ENCODE data around the gene SPSB1.

SPSB1 gene

GRCh38 chr1:9317591-9318417 lies 25.1 kb downstream of the SPSB1 start:
- DNase-seq (ENCODE audit: low spot score): peak; percentile 21
- Mint-ChIP-seq H3K27me3 (ENCODE audit: low read depth) (no peaks in the 10 kb centered on the region), H3K4me3 (no peak overlapping the region), H3K27ac (no peak overlapping the region), H3K4me1 (ENCODE audit: low read depth) (peaks cover 43% of the 10 kb centered on the region), H3K9me3 (no peaks in the 10 kb centered on the region), H3K36me3 (ENCODE audit: low read depth) (peaks cover 2% of the 10 kb centered on the region)

GRCh38 chr1:9319208-9319788 lies 26.6 kb downstream of the SPSB1 start:
- H3K27ac Mint-ChIP-seq: no peak overlapping the region
- peaks cover 35% of the 10 kb centered on the region for H3K4me1 Mint-ChIP-seq (ENCODE audit: low read depth)
- H3K27me3 Mint-ChIP-seq (ENCODE audit: low read depth): no peaks in the 10 kb centered on the region
- no peaks in the 10 kb centered on the region for H3K9me3 Mint-ChIP-seq
- H3K36me3 Mint-ChIP-seq (ENCODE audit: low read depth): peaks cover 2% of the 10 kb centered on the region
- DNase-seq (ENCODE audit: low spot score): no peak
- H3K4me3 Mint-ChIP-seq: no peak overlapping the region

GRCh38 chr1:9319789-9320519 lies 27.3 kb downstream of the SPSB1 start:
- H3K4me3 Mint-ChIP-seq: no peak overlapping the region
- H3K27me3 Mint-ChIP-seq (ENCODE audit: low read depth): no peaks in the 10 kb centered on the region
- H3K36me3 Mint-ChIP-seq (ENCODE audit: low read depth): peaks cover 2% of the 10 kb centered on the region

GRCh38 chr1:9320520-9321479 lies 28.1 kb downstream of the SPSB1 start:
- no peak for DNase-seq (ENCODE audit: low spot score)
- peaks cover 20% of the 10 kb centered on the region for H3K4me1 Mint-ChIP-seq (ENCODE audit: low read depth)
- H3K36me3 Mint-ChIP-seq (ENCODE audit: low read depth): no peaks in the 10 kb centered on the region
- H3K27me3 Mint-ChIP-seq (ENCODE audit: low read depth): no peaks in the 10 kb centered on the region
- no peak overlapping the region for H3K4me3 Mint-ChIP-seq
- no peak overlapping the region for H3K27ac Mint-ChIP-seq
- H3K9me3 Mint-ChIP-seq: no peaks in the 10 kb centered on the region

More at GRCh38 chr1:9319789-9320519, 27.3 kb downstream of the SPSB1 start:
- DNase-seq (ENCODE audit: low spot score): no peak
- Mint-ChIP-seq H3K9me3 (no peaks in the 10 kb centered on the region), H3K27ac (no peak overlapping the region), H3K4me1 (ENCODE audit: low read depth) (peaks cover 29% of the 10 kb centered on the region)

- Mint-ChIP-seq H3K4me3 (no peak overlapping the region), H3K4me1 (ENCODE audit: low read depth) (peaks cover 15% of the 10 kb centered on the region), H3K36me3 (ENCODE audit: low read depth) (no peaks in the 10 kb centered on the region), H3K27me3 (ENCODE audit: low read depth) (no peaks in the 10 kb centered on the region), H3K9me3 (no peaks in the 10 kb centered on the region), H3K27ac (no peak overlapping the region)
- DNase-seq (ENCODE audit: low spot score): no peak
Measured at GRCh38 chr1:9321480-9321849, 28.8 kb downstream of the SPSB1 start.

GRCh38 chr1:9321986-9322660 lies 29.4 kb downstream of the SPSB1 start:
- Mint-ChIP-seq H3K4me1 (ENCODE audit: low read depth) (peaks cover 11% of the 10 kb centered on the region), H3K9me3 (no peaks in the 10 kb centered on the region), H3K36me3 (ENCODE audit: low read depth) (no peaks in the 10 kb centered on the region), H3K27me3 (ENCODE audit: low read depth) (no peaks in the 10 kb centered on the region), H3K4me3 (no peak overlapping the region), H3K27ac (no peak overlapping the region)
- DNase-seq (ENCODE audit: low spot score): no peak

- Mint-ChIP-seq H3K9me3 (no peaks in the 10 kb centered on the region), H3K4me3 (no peak overlapping the region), H3K27me3 (ENCODE audit: low read depth) (no peaks in the 10 kb centered on the region), H3K36me3 (ENCODE audit: low read depth) (no peaks in the 10 kb centered on the region), H3K4me1 (ENCODE audit: low read depth) (peaks cover 8% of the 10 kb centered on the region), H3K27ac (no peak overlapping the region)
- DNase-seq (ENCODE audit: low spot score): no peak
Measured at GRCh38 chr1:9322661-9323244, 30.1 kb downstream of the SPSB1 start.

- Mint-ChIP-seq H3K36me3 (ENCODE audit: low read depth) (no peaks in the 10 kb centered on the region), H3K9me3 (no peaks in the 10 kb centered on the region), H3K4me3 (no peak overlapping the region)
Measured at GRCh38 chr1:9324246-9325096, 31.8 kb downstream of the SPSB1 start.

GRCh38 chr1:9326596-9326995 lies 33.9 kb downstream of the SPSB1 start:
- no peak overlapping the region for H3K27ac Mint-ChIP-seq
- no peaks in the 10 kb centered on the region for H3K9me3 Mint-ChIP-seq
- H3K27me3 Mint-ChIP-seq (ENCODE audit: low read depth): no peaks in the 10 kb centered on the region
- DNase-seq (ENCODE audit: low spot score): no peak
- no peak overlapping the region for H3K4me3 Mint-ChIP-seq
- peaks cover 3% of the 10 kb centered on the region for H3K4me1 Mint-ChIP-seq (ENCODE audit: low read depth)
- H3K36me3 Mint-ChIP-seq (ENCODE audit: low read depth): no peaks in the 10 kb centered on the region

More at GRCh38 chr1:9324246-9325096, 31.8 kb downstream of the SPSB1 start:
- no peak overlapping the region for H3K27ac Mint-ChIP-seq
- peaks cover 7% of the 10 kb centered on the region for H3K4me1 Mint-ChIP-seq (ENCODE audit: low read depth)
- H3K27me3 Mint-ChIP-seq (ENCODE audit: low read depth): no peaks in the 10 kb centered on the region
- no peak for DNase-seq (ENCODE audit: low spot score)

- Mint-ChIP-seq H3K36me3 (ENCODE audit: low read depth) (no peaks in the 10 kb centered on the region), H3K9me3 (no peaks in the 10 kb centered on the region)
Measured at GRCh38 chr1:9328201-9328600, 35.5 kb downstream of the SPSB1 start.

GRCh38 chr1:9328715-9329114 lies 36.0 kb downstream of the SPSB1 start:
- no peak overlapping the region for H3K4me3 Mint-ChIP-seq
- H3K4me1 Mint-ChIP-seq (ENCODE audit: low read depth): peaks cover 13% of the 10 kb centered on the region
- H3K36me3 Mint-ChIP-seq (ENCODE audit: low read depth): no peaks in the 10 kb centered on the region
- H3K27me3 Mint-ChIP-seq (ENCODE audit: low read depth): no peaks in the 10 kb centered on the region
- H3K27ac Mint-ChIP-seq: no peak overlapping the region
- DNase-seq (ENCODE audit: low spot score): no peak
- H3K9me3 Mint-ChIP-seq: no peaks in the 10 kb centered on the region

More at GRCh38 chr1:9328201-9328600, 35.5 kb downstream of the SPSB1 start:
- Mint-ChIP-seq H3K27me3 (ENCODE audit: low read depth) (no peaks in the 10 kb centered on the region), H3K27ac (no peak overlapping the region), H3K4me3 (no peak overlapping the region), H3K4me1 (ENCODE audit: low read depth) (peaks cover 13% of the 10 kb centered on the region)
- no peak for DNase-seq (ENCODE audit: low spot score)

GRCh38 chr1:9331016-9331415 lies 38.3 kb downstream of the SPSB1 start:
- no peaks in the 10 kb centered on the region for H3K36me3 Mint-ChIP-seq (ENCODE audit: low read depth)
- no peak for DNase-seq (ENCODE audit: low spot score)
- peaks cover 13% of the 10 kb centered on the region for H3K4me1 Mint-ChIP-seq (ENCODE audit: low read depth)
- no peaks in the 10 kb centered on the region for H3K9me3 Mint-ChIP-seq
- H3K27me3 Mint-ChIP-seq (ENCODE audit: low read depth): no peaks in the 10 kb centered on the region
- no peak overlapping the region for H3K4me3 Mint-ChIP-seq
- H3K27ac Mint-ChIP-seq: no peak overlapping the region

Data from T-helper 2 cell treated with Interferon-gamma antibody and Interleukin-4, amounts not matched to agents 5 μg/mL and 100 μg/mL, for 36 hours (primary cell).